Measurements from ENCODE around the gene RNF6.
"Not testable (repeated sequence)": the region's sequence is repeated elsewhere in the genome, so short reads cannot be mapped to it uniquely, and the experiment has no call there.

RNF6 gene

GRCh38 chr13:26221721-26222519 is at the start of gene RNF6:
TSS of gene RNF6 (minus strand) at chr13:26222314. CDS start at chr13:26219649, 2,665 bp downstream.
- peak; percentile 100 for DNase-seq

- DNase-seq = no peak
Measured at GRCh38 chr13:26270707-26271106, 48.6 kb upstream of the RNF6 start.

- no peak for DNase-seq
Measured at GRCh38 chr13:26266311-26266710, 44.2 kb upstream of the RNF6 start.

- DNase-seq = no peak
Measured at GRCh38 chr13:26262156-26262555, 40.0 kb upstream of the RNF6 start.

- no peak for DNase-seq
Measured at GRCh38 chr13:26259634-26260033, 37.5 kb upstream of the RNF6 start.

GRCh38 chr13:26257049-26257448 is 34.9 kb upstream of the RNF6 start:
- no peak for DNase-seq

GRCh38 chr13:26255691-26256277 is 33.7 kb upstream of the RNF6 start:
- DNase-seq = peak; percentile 41

GRCh38 chr13:26255115-26255514 is 33.0 kb upstream of the RNF6 start:
- peak; percentile 39 for DNase-seq

GRCh38 chr13:26254583-26255111 is 32.5 kb upstream of the RNF6 start:
- peak; percentile 71 for DNase-seq

- DNase-seq = peak; percentile 99
Measured at GRCh38 chr13:26253787-26254582, 31.9 kb upstream of the RNF6 start, which contains the start of gene CDK8. TSS of gene CDK8 (plus strand) at chr13:26254129. CDS start at chr13:26254642, 513 bp downstream.

GRCh38 chr13:26253262-26253786 is 31.2 kb upstream of the RNF6 start:
- no peak for DNase-seq

GRCh38 chr13:26252006-26252405 is 29.9 kb upstream of the RNF6 start:
- DNase-seq = not testable (repeated sequence)

- no peak for DNase-seq
Measured at GRCh38 chr13:26249551-26249950, 27.4 kb upstream of the RNF6 start.

GRCh38 chr13:26247608-26248007 is 25.5 kb upstream of the RNF6 start:
- no peak for DNase-seq

GRCh38 chr13:26247011-26247410 is 24.9 kb upstream of the RNF6 start:
- no peak for DNase-seq

GRCh38 chr13:26246154-26246553 is 24.0 kb upstream of the RNF6 start:
- no peak for DNase-seq

- no peak for DNase-seq
Measured at GRCh38 chr13:26236296-26236695, 14.2 kb upstream of the RNF6 start.

GRCh38 chr13:26230703-26231102 is 8.6 kb upstream of the RNF6 start:
- DNase-seq = peak; percentile 59

- no peak for DNase-seq
Measured at GRCh38 chr13:26229080-26229615, 7.0 kb upstream of the RNF6 start.

GRCh38 chr13:26228096-26228495 is 6.0 kb upstream of the RNF6 start:
- DNase-seq = no peak

GRCh38 chr13:26227166-26227971 is 5.3 kb upstream of the RNF6 start:
- no peak for DNase-seq

Data from NCI-H82 (cell line).